Right lobe of liver (tissue), 6 donors: ENCODE results near the gene EHMT2. TPM values are rescaled to one million over a fixed set of nuclear protein-coding genes. Genes with fewer than 3 reads are reported as not detected.
"Not testable (repeated sequence)": the region's sequence is repeated elsewhere in the genome, so short reads cannot be mapped to it uniquely, and the experiment has no call there.

ENCODE experiments used
- ATAC-seq, 4 donors: fragments of 200-7000 bp; cut with Tn5 transposase; one replicate each; pipeline ENCODE4 v1.9.1; 2020; ENCODE audit warnings: mild to moderate bottlenecking in 4 of 4, moderate library complexity in 4 of 4
- DNase-seq, 3 donors: peaks; one replicate each; pipeline ENCODE4 v3.0.0-alpha.2; 2020
- H3K27ac ChIP-seq, 3 donors: fragments of 200-600 bp; one replicate each; pipeline ENCODE4 v1.8.0; 2022
- H3K27me3 ChIP-seq, 2 donors: fragments of 200-600 bp; one replicate each; pipeline ENCODE4 v1.8.0; 2022
- H3K36me3 ChIP-seq, 4 donors: fragments of 200-600 bp; sonication (generic) in 1 of 4; one replicate each; pipeline versions ENCODE4 v1.5.1 to v1.8.0; 2017 to 2022; ENCODE audit warnings: control low read depth in 1 of 4
- H3K4me1 ChIP-seq, 4 donors: fragments of 200-600 bp; sonication (generic) in 1 of 4; one replicate each; pipeline versions ENCODE4 v1.5.1 to v1.8.0; 2017 to 2022; ENCODE audit warnings: control low read depth in 1 of 4
- H3K4me3 ChIP-seq, 3 donors: fragments of 200-600 bp; one replicate each; pipeline ENCODE4 v1.8.0; 2022
- H3K9me3 ChIP-seq, 4 donors: fragments of 200-600 bp; sonication (generic) in 1 of 4; one replicate each; pipeline versions ENCODE4 v1.5.1 to v1.8.0; 2017 to 2022; ENCODE audit warnings: control low read depth in 1 of 4
- POLR2A ChIP-seq: fragments of 450-650 bp; IDR thresholded peaks from one replicate; pipeline ENCODE4 v1.6.1; 2017; ENCODE audit warnings: antibody characterized with exemption, mild to moderate bottlenecking
- WGBS: methylation state at CpG from one replicate; pipeline ENCODE4 v1.1.6; 2018; ENCODE audit warnings: low coverage, low lambda C conversion rate; ENCODE audit not compliant: insufficient coverage; ENCODE audit errors: missing lambda C conversion rate; 5-methylcytosine and 5-hydroxymethylcytosine counted together
- intact Hi-C, 2 donors: fragments of 100-400 bp; cut with DNase I; formaldehyde crosslinking; loops; one replicate each; pipeline versions ENCODE4 v1.11.2 to v1.14.1; 2022
- total RNA-seq, 6 experiments: library from RNA; depleted of rRNA in 2 of 6; stranded (reverse); fragments of >200 nt in 2 of 6; fragmentation: NEBNext Ultra II Directional in 3 of 6; extraction: Animal tissue kit (Norgen Biotek cat#: 25700) in 3 of 6; gene quantifications; one replicate each; pipeline versions ENCODE4 v1.1.0 to v1.2.4, GENCODE V29; 2016 to 2023
- TF ChIP-seq, protein P1 (sequence below), 4 donors: fragments of 200-600 bp in 3 of 4; fragments of 450-650 bp in 1 of 4; IDR thresholded peaks; one replicate each; pipeline versions ENCODE4 v1.5.1 to v1.8.0; 2016 to 2022; ENCODE audit warnings: antibody characterized with exemption in 4 of 4, mild to moderate bottlenecking in 2 of 4
- donor health status: DM: no; HTN: yes; CAD: no.
- donor health status: DM: no; HTN: no; CAD: no.
- donor health status: DM: no; HTN: no; CAD: no.
- donor health status: DM: no; HTN: yes; CAD: no.
- donor health status: DM: no; HTN: yes; CAD: no.

Gene EHMT2
- total RNA-seq, 6 experiments from 2014 or later = 10.7 to 20.1 (median 13.3) TPM

- intact Hi-C loops = no loop called here
- Histone ChIP-seq H3K4me3 (no peak overlapping the region), H3K9me3 (no peaks in the 10 kb centered on the region), H3K27ac (no peak overlapping the region), H3K27me3 (no peaks in the 10 kb centered on the region), H3K36me3 (peaks cover 11 to 41% (median 24%) of the 10 kb centered on the region in 4 donors), H3K4me1 (peaks cover 0 to 14% (median 4%) of the 10 kb centered on the region in 4 donors)
- TF ChIP-seq, protein P1, sequence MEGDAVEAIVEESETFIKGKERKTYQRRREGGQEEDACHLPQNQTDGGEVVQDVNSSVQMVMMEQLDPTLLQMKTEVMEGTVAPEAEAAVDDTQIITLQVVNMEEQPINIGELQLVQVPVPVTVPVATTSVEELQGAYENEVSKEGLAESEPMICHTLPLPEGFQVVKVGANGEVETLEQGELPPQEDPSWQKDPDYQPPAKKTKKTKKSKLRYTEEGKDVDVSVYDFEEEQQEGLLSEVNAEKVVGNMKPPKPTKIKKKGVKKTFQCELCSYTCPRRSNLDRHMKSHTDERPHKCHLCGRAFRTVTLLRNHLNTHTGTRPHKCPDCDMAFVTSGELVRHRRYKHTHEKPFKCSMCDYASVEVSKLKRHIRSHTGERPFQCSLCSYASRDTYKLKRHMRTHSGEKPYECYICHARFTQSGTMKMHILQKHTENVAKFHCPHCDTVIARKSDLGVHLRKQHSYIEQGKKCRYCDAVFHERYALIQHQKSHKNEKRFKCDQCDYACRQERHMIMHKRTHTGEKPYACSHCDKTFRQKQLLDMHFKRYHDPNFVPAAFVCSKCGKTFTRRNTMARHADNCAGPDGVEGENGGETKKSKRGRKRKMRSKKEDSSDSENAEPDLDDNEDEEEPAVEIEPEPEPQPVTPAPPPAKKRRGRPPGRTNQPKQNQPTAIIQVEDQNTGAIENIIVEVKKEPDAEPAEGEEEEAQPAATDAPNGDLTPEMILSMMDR (IDR thresholded peaks at IDR 0.05) = no peak
- TF ChIP-seq POLR2A = no peak
- no peak for ATAC-seq
- WGBS = 97% methylated on average over 9 of the region's 9 CpGs
- no peak for DNase-seq
Measured at GRCh38 chr6:31842053-31842452, 55.4 kb downstream of the EHMT2 start.

DNA sequence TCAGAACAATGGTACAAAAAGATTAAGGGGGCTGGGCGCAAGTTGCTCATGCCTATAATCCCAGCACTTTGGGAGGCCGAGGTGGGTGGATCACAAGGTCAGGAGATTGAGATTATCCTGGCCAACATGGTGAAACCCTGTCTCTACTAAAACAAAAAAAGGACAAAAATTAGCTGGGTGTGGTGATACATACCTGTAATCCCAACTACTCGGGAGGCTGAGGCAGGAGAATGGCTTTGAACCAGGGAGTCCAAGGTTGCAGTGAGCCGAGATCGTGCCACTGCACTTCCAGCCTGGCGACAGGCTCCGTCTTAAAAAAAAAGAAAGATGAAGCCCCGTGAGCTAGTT is 57.7 kb downstream of the EHMT2 start:
- not testable (repeated sequence) for H3K27me3 ChIP-seq, H3K27ac ChIP-seq, DNase-seq, H3K4me3 ChIP-seq, ATAC-seq, H3K9me3 ChIP-seq
- intact Hi-C loops = loop anchor here (10.0 kb wide), 1 partner anchor 65 kb away; the partner anchor contains the start of gene VWA7 (in 2 of the 2)
- WGBS = 86% methylated on average over 8 of the region's 8 CpGs
- peaks cover 0 to 27% (median 10%) of the 10 kb centered on the region in 4 donors for H3K4me1 ChIP-seq
- peaks cover 11 to 41% (median 24%) of the 10 kb centered on the region in 4 donors for H3K36me3 ChIP-seq

GRCh38 chr6:31838968-31839367 is 58.5 kb downstream of the EHMT2 start:
- intact Hi-C loops = loop anchor here (10.0 kb wide), 1 partner anchor 64 kb away; the partner anchor contains the start of gene VWA7 (in 2 of the 2)
- Histone ChIP-seq H3K27ac (no peak overlapping the region), H3K27me3 (no peaks in the 10 kb centered on the region), H3K4me3 (no peak overlapping the region), H3K9me3 (no peaks in the 10 kb centered on the region), H3K36me3 (peaks cover 11 to 41% (median 24%) of the 10 kb centered on the region in 4 donors), H3K4me1 (peaks cover 0 to 27% (median 11%) of the 10 kb centered on the region in 4 donors)
- 67% methylated on average over 1 of the region's 3 CpGs for WGBS
- ATAC-seq = no peak
- no peak for DNase-seq
- TF ChIP-seq POLR2A = no peak
- TF ChIP-seq, protein P1 (IDR thresholded peaks at IDR 0.05) = no peak

GRCh38 chr6:31838114-31838553 is 59.4 kb downstream of the EHMT2 start:
- not testable (repeated sequence) for DNase-seq
- WGBS = 94% methylated on average over 8 of the region's 9 CpGs
- peaks cover 11 to 41% (median 24%) of the 10 kb centered on the region in 4 donors for H3K36me3 ChIP-seq

DNA sequence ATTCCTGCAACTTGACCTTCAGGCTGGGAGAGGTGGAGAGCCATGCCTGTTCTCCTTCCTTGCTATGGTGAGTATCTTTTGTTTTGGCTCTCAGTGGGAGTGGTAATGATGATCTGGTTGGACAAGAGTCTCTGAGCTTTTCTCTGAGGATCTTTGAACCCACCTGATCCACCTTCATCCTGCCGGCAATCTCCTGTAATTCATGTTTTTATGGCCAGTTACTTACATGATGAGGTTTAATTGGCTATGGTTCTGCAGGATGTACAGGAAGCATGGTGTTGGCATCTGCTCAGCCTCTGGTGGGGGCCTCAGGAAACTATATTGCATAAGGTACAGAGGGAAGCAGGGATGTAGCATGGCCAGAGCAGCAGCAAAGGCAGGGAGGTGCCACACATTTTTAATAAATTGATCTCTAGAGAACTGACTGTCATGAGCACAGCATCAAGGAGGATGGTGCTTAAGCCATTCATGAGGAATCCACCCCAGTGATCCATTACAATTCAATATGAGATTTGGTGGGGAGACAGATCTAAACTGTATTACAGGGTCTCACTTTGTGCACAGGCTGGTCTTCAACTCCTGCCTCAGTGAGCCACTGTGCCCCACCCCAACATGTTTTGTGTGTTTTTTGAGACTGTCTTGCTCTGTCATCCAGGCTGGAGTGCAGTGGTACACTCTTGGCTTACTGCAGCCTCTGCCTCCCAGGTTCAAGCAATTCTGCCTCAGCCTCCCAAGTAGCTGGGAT is 60.0 kb downstream of the EHMT2 start:
- Histone ChIP-seq H3K4me1 (peaks cover 0 to 32% (median 13%) of the 10 kb centered on the region in 4 donors), H3K27ac (peak overlapping the region in 2 of 3 donors; percentile 20 to 94), H3K9me3 (no peaks in the 10 kb centered on the region), H3K4me3 (peak overlapping the region in 1 of 3 donors; percentile 21), H3K27me3 (no peaks in the 10 kb centered on the region), H3K36me3 (peaks cover 11 to 41% (median 24%) of the 10 kb centered on the region in 4 donors)
- intact Hi-C loops = loop anchor here (10.0 kb wide), 1 partner anchor 63 kb away; the partner anchor contains the start of gene VWA7 (in 2 of the 2)
- 27% methylated on average over 1 of the region's 1 CpG for WGBS
- DNase-seq = no peak
- no peak for ATAC-seq
- TF ChIP-seq, protein P1 (IDR thresholded peaks at IDR 0.05) = no peak
- TF ChIP-seq POLR2A = no peak

More at GRCh38 chr6:31838114-31838553, 59.4 kb downstream of the EHMT2 start:
- not testable (repeated sequence) for H3K27ac ChIP-seq, ATAC-seq, H3K4me3 ChIP-seq, H3K9me3 ChIP-seq, H3K27me3 ChIP-seq
- intact Hi-C loops = loop anchor here (10.0 kb wide), 1 partner anchor 63 kb away; the partner anchor contains the start of gene VWA7 (in 2 of the 2)
- H3K4me1 ChIP-seq = peaks cover 0 to 28% (median 13%) of the 10 kb centered on the region in 4 donors
